Measurements from ENCODE around the gene MACROD2. TPM values are rescaled to one million over a fixed set of nuclear protein-coding genes. Genes with fewer than 3 reads are reported as not detected.

The MACROD2 gene
- total RNA-seq, 1 donor from 2014 or later = 4.2 TPM

DNA sequence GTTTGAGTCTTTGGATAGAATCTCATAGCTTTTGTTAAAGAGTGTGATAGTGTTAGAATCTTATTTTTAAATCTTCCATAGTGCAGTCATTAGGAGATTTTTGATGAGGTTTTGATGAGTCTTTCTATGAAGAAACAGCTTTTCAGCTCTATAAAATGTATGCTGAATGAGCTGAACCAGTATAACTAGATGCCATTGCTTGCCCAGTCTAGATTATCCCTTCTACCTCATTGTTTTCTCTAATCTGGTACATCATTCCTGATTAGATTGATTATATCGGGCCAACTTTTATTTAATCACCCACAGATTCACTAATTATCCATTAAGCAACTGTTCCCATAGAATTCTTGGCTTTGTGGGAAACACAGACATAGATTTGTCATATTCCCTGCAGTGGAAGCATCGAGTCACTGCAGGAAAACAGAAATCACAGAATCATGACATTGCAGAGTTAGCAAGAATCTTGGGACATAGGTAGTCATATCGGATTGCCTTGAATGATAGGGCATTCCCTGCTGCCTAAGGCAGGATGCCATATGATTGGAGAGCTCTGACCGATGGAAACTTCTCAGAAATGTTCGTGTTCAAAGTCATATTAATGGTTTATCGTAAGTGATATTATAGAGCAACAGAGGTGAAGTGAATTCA lies 1224.8 kb downstream of the MACROD2 start:
- intact Hi-C loops (cut with DNase I) = no loop called here
- ATAC-seq (ENCODE audit: poor library complexity) (no peak), DNase-seq (no peak)

DNA sequence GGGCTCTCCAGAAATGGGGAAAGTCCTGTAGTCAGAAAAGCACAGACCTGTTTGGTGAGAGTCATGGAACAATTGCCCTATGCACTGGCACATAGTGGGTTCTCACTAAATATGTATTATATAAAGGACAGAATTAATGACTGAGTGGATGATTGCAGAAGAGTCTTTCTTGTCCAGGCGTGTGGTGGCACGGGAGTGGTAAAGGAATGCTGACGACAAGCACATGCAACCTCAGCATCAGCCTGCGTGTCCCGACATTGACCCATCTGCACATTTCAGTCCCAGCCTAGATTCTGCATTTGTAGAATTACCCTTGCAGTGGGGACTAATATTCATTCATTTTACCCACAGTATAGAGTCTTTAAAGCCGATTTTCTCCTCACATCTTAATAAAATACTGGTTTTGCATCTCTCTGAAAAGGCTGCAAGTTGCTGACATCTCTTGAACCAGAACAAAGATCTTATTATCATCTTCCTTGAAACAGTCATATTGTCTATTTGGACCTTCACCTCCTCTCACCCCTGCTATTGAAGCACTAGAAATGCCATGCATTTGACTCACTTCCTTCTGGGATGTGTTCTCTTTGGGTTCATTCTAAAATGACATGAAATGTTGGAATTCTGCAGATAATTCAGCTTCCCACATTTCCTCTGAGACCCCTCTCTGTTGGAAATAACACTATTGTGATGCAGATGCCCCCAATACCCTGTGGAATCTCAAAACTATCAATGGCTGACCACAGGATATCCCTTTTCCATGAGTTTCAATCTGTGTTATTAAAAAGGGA lies 1225.7 kb downstream of the MACROD2 start:
- intact Hi-C loops (cut with DNase I) = no loop called here

DNA sequence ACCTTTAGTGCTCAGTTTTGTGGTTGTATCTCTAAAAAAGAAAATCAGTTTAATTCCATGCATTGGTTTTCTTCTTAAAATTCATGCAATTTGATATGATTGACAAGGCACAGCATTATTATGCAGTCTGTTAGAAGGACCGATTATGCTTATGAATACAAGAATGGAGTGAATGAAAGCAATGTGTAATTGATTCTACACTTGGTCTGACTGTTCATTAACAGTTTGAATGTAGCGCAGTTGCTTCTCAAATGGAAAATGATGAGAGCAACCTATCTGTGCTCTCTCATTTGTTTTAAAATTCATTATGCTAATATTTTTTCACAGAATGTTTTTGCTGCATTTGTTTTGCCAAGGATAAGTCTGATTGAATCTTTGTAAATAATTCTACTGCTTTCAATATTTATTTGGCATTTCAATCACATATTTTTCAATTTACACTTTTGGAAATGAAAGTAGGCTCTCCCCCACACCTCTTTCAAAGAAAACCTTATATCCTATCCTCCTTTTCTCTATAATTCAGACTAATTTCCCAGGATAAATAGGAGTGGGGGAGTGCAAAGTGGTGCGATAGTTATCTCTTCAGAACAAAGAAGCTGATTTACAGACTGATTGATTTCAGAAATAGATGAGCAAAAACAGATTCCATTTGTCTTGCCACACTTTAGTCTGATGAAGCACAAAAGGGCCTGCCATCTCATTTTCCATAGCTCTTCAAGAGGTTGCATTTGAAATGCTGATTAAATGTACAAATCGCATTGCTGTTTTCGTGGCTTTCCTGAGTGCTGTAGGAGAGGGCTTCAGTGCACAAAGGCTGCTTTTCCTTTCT lies 1227.4 kb downstream of the MACROD2 start:
- DNase-seq (no peak), ATAC-seq (ENCODE audit: poor library complexity) (no peak)
- intact Hi-C loops (cut with DNase I) = no loop called here

More for the DNA sequence above, 1225.7 kb downstream of the MACROD2 start:
- ATAC-seq (ENCODE audit: poor library complexity) (no peak), DNase-seq (no peak)

DNA sequence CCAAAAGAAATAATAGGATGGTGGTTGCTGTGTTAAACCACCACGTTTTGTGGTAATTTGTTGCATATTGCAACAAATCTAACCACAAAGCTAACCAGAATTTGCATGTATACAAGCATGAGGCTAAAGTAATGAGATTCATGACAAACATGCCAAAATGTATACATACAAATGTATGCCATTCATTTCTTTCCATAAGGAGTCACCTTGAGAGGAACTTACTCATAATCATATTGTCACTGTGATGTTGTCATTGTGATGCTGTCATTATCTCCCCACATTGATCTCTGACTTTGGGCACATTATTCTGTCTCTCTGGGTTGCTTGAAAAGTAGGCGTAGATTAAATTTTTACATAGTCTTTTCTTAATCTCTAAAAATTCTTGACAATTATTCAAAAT lies 1228.9 kb downstream of the MACROD2 start:
- no peak for DNase-seq
- intact Hi-C loops (cut with DNase I) = no loop called here
- no peak for ATAC-seq (ENCODE audit: poor library complexity)

DNA sequence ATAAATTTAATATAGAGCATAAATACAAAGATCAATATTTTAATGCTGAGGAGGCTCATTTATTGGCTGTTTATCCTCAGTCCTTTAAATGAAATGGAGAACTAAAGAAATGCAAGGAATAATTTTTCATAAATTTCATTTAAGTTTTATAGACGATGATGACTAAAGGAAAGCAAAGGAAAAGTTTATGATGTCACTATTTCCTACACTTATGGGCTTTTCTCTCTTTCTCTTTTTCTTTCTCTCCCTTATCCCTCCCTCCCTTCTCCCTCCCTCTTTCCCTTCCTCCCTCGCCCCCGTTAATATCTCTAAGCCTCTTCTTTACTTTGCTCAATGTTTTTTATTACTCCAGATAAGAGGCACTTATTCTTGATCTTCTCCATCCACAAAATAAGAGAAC lies 1231.8 kb downstream of the MACROD2 start:
- intact Hi-C loops (cut with DNase I) = no loop called here
- DNase-seq = no peak
- ATAC-seq (ENCODE audit: poor library complexity) = no peak

DNA sequence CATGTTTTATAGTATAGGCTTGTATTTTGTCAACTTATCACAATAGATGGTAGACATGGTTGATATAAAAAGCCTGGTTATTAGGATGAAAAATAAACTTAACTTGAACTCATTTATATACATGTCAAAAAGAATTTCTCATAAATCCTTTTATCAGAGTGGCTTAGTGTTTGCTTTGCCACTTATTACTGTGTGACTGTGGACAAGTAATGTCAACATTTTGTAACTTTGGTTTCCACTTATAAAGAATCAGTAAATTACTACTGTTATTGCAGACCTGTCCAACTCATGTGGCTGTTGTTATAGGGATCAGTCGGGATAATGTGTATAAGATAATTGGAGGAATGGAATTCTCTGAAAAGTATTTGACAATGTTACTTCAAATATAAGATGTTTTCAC lies 1236.9 kb downstream of the MACROD2 start:
- DNase-seq (no peak), ATAC-seq (ENCODE audit: poor library complexity) (no peak)
- intact Hi-C loops (cut with DNase I) = no loop called here

DNA sequence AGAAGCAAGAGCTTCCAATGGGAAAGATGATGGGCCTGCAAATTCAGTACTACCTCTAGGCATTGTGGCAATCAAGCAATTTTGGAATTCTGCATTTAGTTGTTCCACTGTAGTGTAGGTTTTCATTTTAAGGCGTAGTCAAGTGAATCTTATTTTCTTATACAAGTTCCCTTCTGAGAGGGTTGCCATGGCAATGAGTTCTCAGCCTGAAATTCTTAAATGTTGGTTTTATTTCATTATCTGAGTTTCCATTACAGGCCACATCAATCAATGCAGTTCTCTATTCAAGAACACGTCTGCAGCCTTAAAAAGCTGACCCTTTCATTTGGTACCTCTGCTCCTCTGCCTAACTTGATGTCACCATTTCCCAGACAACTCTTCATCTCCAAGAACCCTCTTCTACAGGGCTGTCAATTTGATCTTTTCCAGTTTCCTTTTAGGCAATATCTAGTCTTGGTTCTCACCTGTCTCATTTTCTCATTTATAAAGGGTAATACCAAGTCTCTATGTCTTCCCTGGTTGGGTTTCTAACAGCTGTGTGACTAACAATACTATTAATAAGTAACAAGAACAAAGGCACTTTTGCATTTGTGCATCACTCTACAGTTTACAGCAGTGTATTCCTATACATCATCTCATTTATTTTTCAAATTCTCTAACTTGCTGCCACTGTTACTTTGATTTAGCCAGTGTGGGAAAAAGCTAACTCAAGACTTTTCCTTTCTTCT lies 1240.3 kb downstream of the MACROD2 start:
- intact Hi-C loops (cut with DNase I) = no loop called here
- no peak for DNase-seq
- ATAC-seq (ENCODE audit: poor library complexity) = no peak

DNA sequence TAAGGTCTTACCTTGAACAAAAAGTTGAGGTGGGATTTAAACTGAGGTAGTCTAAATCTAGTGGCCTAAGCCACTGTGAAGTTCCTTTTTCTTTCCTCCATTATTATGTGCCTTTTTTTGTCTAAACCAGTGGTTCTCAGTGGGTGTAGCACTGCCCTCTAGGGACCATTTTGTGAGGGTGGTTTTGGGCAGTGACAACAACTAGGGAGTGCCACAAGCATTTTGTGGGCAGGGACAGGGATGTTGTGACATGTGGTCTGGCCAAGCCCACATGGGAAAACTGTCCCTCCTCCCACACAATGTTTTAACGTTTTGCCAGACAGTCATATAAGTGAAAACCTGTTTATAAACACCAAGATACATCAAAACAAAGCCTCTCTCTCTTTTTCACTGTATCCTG lies 1241.5 kb downstream of the MACROD2 start:
- no peak for ATAC-seq (ENCODE audit: poor library complexity)
- DNase-seq = no peak
- intact Hi-C loops (cut with DNase I) = no loop called here

DNA sequence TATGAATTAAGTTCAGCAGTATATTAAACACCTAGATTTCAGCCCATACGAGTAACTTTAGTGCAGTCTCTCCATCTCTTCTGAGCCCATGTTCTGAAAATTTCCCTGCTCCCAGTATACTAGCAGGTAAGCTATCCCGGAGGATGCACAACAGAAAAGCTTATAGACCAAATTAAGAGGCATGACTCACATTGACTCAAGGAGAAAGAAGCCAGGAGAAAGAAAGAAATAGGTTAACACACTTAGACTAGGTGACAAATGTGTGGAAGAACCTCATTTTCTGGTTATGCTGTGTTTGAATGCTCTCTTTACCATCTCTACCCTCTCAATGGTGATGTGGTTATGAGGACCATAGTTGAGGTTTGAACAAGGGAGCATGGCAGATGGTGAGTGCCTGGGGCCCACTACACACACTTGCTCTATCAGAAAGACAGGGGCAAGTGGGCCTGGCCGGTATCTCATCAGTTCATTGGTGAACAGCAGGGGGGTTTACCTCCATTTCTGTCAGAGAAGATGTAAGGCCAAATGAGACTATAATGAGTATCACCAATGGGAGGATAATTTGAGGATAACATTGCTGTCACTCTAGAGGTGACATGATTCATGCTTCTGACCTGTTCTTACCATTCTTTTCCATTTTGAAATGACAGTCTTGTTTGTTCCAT lies 1244.4 kb downstream of the MACROD2 start:
- intact Hi-C loops (cut with DNase I) = no loop called here
- no peak for DNase-seq
- no peak for ATAC-seq (ENCODE audit: poor library complexity)

DNA sequence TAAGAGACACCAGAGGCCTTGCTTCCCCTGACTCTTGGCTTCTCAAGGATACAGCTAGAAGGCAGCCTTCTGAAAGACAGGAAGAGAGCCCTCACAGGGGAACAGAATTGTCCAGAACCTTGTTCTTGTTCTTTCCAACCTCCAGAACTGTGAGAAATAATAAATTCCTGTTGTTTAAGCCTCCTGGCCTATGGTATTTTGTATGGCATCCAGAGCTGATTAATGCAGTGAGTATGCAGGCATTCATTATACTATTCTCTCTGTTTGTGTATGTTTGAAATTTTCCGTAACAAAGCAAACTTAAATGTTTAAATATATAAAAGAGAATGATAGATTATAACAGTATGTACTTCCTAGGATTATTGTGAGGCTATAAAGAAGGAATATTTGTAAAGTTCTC lies 1245.5 kb downstream of the MACROD2 start:
- intact Hi-C loops (cut with DNase I) = no loop called here
- DNase-seq (no peak), ATAC-seq (ENCODE audit: poor library complexity) (no peak)

DNA sequence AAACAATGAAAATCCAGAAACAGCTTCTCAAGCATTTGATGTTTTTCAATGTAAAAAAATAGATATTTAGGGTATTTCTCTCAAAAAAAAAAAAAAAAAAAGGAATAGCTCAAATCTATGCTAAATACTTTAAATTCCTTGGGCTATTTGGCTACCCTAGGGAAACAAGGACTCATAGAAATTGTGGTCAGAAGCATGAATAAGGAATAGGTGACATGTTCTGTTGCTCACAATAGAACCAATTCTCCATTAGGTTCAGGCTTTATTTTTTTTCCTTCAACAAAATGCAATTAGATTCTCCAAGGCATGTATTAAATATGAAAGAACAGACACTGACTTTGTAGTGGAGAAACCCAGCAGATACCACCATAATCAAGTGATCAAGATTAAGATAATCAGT lies 1246.4 kb downstream of the MACROD2 start:
- DNase-seq (no peak), ATAC-seq (ENCODE audit: poor library complexity) (no peak)
- intact Hi-C loops (cut with DNase I) = no loop called here

DNA sequence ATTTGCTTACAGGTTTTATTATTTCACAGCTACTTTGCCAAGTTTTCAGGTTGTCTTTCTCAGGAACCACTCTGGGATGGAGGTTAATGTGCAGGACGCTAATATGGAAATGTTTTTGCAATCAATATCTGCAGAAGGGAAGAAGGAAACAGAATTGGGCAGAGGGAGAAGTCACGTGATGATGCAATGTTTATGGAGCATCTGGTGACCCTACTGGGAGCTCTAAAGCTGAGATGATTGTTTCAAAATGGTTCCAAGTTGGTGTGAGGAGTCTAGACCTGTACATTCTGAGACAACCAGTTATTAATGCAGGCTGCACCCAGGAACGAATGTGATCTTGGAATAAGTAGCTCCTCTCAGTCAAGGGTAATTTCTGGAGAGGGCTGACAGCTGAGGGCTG lies 1247.5 kb downstream of the MACROD2 start:
- intact Hi-C loops (cut with DNase I) = no loop called here
- ATAC-seq (ENCODE audit: poor library complexity) (no peak), DNase-seq (no peak)

DNA sequence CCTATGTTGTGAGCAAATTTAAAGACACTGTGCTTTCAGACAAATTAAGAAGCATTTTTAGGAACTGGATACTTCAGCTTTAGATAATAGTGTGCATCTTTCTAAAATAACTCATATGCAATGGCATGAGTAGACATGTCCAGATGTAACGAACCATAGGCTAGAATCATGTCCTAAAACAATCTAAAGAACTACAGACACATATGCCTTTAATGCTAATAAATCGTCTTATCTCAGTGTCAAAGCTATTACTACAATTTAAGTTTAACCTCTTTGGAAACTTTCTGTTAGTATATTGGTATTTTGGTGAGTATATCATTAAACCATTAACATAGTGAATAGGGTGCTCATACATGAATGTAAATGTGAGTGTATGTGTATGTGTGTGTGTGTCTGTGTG lies 1250.6 kb downstream of the MACROD2 start:
- ATAC-seq (ENCODE audit: poor library complexity) (no peak), DNase-seq (no peak)
- intact Hi-C loops (cut with DNase I) = no loop called here

DNA sequence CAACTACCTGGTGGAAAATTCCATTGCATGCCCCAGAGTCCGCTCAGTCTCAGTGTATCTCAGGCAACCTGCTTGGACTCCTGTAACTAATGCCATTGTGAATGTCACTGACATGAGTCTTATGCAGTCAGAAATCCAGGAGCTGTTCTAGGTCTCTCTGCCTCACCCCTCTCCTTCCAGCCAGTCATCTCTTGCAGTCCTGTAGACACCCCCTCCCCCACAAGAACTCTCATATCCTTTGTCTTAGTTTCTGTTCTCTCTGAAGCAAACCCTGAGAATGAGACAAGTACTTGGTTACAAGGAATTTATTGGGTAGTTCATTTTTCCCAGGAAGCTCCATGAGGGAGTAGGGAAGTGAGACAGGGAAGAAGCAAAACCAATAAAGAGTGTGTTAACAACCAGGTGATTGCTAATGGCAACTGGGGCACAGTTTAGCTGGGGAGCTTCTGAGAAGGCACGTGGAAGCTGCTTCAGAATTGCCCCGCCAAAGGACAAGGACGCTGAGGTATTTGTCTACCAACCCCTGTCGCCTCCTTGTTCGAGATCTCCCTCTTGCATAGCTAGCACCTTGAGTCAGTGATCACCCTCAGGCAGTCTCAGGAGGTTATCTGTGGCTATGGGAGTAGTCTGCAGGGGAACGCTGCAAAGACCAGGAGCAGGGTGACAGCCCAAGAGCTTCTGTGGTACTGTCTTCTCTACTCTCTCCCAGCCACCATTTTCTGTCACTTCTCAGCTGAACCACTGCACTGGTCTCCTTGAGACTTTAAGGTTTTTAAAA lies 1253.5 kb downstream of the MACROD2 start:
- DNase-seq (no peak), ATAC-seq (ENCODE audit: poor library complexity) (no peak)
- intact Hi-C loops (cut with DNase I) = no loop called here

DNA sequence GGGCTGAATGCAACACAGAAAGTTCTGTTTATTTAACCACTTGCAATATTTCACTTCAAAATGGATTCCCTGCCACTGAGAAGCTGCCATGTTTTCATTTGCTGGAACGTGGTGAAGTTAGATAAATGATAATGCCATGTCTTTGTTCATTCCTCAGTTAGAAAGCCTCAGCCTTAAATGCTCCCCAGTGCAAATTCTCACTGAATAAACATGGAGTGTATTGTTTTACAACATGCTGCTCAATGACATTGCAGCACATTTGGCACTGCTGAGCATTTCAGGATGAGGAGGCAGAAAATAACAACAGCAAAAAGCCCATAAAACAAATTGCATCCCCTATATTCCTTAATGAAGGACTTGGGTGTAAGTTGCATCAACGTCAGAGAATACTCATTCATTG lies 1255.9 kb downstream of the MACROD2 start:
- ATAC-seq (ENCODE audit: poor library complexity) (no peak), DNase-seq (no peak)
- intact Hi-C loops (cut with DNase I) = no loop called here

DNA sequence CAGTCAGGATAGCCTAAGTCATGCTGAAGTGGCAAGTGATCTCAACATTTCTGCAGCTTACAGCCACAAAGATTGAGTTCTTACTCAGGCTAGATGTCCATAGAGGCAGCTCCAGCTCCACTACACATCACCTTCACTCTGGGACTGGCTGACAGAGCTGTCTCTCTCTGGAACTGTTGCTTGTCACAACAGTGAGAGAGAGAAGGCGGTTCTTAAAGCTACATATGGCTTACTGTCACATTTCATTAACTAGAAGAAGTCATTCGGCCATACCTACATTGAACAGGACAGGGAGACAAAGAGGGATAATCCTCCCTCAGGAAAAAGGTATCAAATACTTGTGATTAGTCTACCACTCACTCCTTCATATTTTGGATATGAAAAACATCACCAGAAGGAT lies 1257.0 kb downstream of the MACROD2 start:
- ATAC-seq (ENCODE audit: poor library complexity) = no peak
- intact Hi-C loops (cut with DNase I) = no loop called here
- DNase-seq = no peak

DNA sequence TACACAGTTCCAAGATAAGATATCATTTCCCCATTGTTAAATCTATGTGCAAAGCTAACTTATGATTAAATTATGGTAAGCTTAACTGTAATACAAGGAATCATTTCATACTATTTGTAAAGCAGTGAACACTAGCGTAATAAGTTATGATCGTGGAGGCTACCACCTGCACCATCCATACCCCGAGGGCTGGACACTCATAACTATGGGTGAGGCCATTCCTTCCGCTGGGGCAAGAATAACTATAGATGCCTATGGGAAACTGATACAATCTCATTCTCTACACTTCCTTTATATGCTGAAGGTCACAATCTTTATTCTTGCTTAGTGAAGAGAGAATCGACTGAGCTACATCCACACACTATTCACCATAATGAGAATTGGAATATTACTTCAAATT lies 1258.1 kb downstream of the MACROD2 start:
- intact Hi-C loops (cut with DNase I) = no loop called here
- DNase-seq (no peak), ATAC-seq (ENCODE audit: poor library complexity) (no peak)
